Mammary epithelial cell (primary cell): ENCODE measurements around the gene GJA8.

Source experiments
- EZH2 ChIP-seq: IDR thresholded peaks from 2 replicates; pipeline ENCODE4 v1.6.1; 2012; ENCODE audit warnings: low read length, inconsistent platforms, borderline replicate concordance
- TF ChIP-seq, protein P1 (sequence below), 2 donors: IDR thresholded peaks in 1 of 2; conservative IDR thresholded peaks in 1 of 2; 2 replicates each; pipeline ENCODE4 v1.5.1; 2011 to 2012; ENCODE audit warnings: inconsistent platforms in 2 of 2, low read length in 2 of 2, mild to moderate bottlenecking in 2 of 2, control low read depth in 1 of 2, low read depth in 1 of 2; ENCODE audit not compliant: insufficient read depth in 1 of 2; ENCODE audit errors: extremely low read depth in 1 of 2

DNA sequence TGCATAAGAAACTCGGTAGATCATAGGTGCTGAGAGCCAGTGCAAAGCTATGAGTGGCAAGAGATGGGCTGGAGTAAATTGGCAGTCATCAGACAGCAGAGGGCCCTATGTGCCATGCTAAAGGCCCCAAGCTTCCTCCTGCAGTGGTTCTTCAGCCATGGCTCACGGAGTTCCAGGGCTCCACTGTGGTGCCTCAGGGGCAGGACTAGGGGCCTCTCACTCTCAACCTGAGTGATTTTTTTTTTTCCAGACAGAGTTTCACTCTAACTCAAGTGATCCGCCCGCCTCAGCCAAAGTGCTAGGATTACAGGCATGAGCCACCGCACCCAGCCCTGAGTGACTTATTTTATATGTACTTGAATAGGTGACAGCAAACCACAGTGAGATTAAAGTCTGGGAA lies 10.4 kb upstream of the GJA8 start:
- TF ChIP-seq, protein P1, sequence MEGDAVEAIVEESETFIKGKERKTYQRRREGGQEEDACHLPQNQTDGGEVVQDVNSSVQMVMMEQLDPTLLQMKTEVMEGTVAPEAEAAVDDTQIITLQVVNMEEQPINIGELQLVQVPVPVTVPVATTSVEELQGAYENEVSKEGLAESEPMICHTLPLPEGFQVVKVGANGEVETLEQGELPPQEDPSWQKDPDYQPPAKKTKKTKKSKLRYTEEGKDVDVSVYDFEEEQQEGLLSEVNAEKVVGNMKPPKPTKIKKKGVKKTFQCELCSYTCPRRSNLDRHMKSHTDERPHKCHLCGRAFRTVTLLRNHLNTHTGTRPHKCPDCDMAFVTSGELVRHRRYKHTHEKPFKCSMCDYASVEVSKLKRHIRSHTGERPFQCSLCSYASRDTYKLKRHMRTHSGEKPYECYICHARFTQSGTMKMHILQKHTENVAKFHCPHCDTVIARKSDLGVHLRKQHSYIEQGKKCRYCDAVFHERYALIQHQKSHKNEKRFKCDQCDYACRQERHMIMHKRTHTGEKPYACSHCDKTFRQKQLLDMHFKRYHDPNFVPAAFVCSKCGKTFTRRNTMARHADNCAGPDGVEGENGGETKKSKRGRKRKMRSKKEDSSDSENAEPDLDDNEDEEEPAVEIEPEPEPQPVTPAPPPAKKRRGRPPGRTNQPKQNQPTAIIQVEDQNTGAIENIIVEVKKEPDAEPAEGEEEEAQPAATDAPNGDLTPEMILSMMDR (conservative IDR thresholded peaks at IDR 0.05 in 1 of 2, IDR thresholded peaks at IDR 0.05 in 1 of 2; ENCODE audit: extremely low read depth in 1 of 2, insufficient read depth in 1 of 2, low read depth in 1 of 2, low read length in 2 of 2), result peak; percentile 13 to 28
- TF ChIP-seq EZH2, result no peak
